HG03378 (cell line): ENCODE measurements around the gene ANKLE1.
A peak's percentile ranks its signal among the peaks of the same experiment; 100 is the strongest.

Experiments used
- ATAC-seq: cut with Tn5 transposase; IDR thresholded peaks from one replicate; pipeline ENCODE4 v1.9.1; 2021; ENCODE audit warnings: mild to moderate bottlenecking, moderate library complexity; ENCODE audit not compliant: unreplicated experiment

Gene ANKLE1

DNA sequence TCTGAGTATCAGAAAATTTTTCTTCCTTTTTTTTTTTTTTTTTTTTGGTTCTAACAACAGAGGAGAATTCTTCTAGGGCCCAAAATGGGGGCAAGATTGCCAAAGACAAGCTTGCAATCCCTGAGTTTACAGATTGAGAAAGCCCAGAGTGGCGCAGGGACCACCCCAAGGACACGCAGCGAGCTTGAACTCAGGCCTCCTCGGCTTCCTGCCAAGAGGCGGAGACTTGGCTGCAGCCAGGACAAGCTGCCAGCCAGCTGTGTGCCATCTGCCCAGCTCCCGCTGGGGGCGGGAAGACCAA lies 23.5 kb downstream of the ANKLE1 start:
- no peak for ATAC-seq

GRCh38 chr19:17305517-17306284 lies 24.0 kb downstream of the ANKLE1 start, which contains the start of gene MRPL34:
Gene MRPL34, plus strand, starts transcription at chr19:17305872. Its CDS starts 21 bp downstream, at chr19:17305893.
- peak; percentile 62 for ATAC-seq

- no peak for ATAC-seq
These were observed 24.6 kb downstream of the ANKLE1 start for GRCh38 chr19:17306285-17306714.

DNA sequence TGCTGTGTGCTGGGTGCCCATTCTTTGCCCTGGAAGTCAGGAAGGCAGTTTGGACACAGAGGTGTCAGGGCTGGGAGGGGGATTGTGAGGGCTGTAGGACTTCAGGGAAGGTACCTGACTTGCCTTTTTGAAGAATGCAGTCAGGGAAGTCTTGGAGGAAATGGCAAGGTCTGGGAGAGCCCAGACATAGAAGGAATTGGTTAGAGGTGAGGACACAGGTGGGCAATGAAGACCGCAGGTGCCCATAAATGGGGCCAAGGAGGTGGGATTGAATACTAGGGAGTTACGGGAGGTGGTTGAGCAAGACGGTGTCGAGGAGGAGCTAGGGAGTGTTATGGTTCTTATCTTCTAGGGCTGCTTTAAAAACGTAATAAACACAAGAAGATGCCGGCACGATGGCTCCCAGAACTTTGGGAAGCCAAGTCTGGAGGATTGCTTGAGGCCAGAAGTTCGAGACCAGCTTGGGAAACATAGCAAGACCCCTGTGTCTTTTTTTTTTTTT lies 26.2 kb downstream of the ANKLE1 start:
- no peak for ATAC-seq

DNA sequence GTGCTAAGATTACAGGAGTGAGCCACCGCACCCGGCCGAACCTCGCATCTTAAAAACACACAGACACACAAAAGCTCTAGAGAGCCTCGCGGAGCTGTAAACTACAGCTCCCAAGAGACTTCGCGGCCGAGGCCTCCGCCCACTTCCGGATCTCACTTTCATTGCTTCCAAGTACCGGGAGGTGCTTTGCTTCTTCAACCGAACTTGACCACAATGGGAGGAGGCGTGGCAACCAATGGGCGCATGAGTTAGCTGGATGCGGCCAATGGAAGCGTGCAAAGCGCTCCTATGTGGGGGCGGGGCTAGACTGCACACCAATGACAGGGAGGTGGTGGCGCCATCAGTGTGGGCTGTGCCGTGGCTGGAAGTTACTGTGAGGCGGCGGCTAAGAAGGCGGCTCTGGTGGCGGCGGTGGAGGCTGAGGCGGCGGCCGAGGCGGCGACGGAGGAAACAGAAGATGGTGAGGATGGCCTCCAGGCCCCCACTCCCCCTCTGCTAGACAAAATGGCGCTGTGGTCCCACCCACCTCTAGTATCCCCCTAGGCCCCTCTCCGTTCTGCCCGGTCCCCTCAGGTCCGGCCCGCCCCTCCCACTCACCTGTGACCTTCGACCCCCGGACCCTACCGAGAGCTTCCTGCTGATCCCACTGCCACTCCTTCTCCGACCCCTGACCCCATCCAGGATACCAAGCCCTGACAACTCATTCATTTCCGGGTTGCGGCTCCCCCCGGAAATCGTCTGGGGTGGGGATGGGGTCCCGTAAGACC lies 27.7 kb downstream of the ANKLE1 start, which contains the start of gene DDA1:
DDA1 (plus strand) TSS at position 366 of the 767 bp plus-strand sequence; CDS start at position 458, 92 bp downstream.
- peak; percentile 58 for ATAC-seq

DNA sequence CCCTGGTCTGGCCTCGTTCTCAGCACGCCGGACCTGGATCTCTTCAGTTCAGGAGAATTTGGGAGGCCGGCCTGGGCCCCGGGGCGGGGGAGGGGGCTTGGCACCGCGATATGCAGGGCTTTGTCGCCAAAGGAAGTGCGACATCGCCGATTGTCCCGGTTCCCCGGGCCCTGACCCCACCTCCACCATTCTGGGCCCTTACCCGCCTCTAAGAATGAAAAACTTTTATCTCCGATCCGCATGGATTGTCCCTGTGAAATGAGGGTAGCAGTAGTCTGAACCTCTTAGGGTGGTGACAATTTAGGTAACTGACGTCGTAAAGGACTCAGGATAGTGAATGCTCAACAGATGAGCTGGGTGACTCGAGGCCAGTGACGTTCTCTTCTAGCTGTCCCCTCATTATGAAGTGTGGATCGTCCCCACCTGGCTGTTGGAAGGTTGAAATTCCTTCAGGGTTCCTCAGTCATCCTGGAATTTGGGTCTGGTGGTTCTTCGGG lies 28.3 kb downstream of the ANKLE1 start:
- ATAC-seq: no peak

- ATAC-seq: no peak
These were observed 29.9 kb downstream of the ANKLE1 start for GRCh38 chr19:17311455-17312188.

GRCh38 chr19:17312189-17313113 lies 30.8 kb downstream of the ANKLE1 start:
- no peak for ATAC-seq

- no peak for ATAC-seq
These were observed 32.4 kb downstream of the ANKLE1 start for GRCh38 chr19:17314007-17314593.

GRCh38 chr19:17318966-17319365 lies 37.3 kb downstream of the ANKLE1 start:
- ATAC-seq: no peak

DNA sequence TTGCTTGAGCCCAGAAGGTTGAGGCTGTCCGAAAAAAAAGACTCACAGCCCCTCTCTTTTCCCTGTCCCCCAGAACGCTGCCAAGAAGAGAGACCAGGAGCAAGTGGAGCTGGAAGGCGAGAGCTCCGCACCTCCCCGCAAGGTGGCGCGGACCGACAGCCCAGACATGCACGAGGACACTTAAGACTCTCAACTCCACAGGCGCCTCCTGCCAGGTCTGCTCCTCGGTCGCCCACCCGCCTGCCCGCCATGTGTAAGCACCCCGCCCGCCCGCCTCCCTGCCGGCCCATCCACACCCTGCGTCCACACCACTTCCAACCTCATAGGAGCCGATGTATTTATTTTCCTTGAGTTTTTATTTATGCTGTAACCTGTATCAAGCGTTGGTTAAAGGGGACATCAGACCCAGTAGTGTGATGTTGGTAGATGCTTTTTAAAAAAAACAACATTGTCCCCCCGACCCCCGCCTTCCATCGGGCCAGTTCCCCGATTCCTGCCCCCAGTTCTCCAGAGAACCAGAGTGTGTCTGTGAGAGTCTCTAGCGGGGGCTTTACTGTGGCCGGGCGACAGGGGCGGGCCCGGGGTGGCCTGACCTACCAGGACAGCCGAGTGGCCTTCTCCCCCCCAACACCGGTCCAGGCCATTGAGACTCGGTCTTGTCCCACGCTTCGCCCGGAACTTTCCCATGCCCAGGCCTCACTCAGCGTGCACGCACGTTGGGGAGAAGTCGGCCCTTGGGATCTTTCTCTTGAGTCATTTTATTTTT lies 38.0 kb downstream of the ANKLE1 start:
- ATAC-seq: no peak

DNA sequence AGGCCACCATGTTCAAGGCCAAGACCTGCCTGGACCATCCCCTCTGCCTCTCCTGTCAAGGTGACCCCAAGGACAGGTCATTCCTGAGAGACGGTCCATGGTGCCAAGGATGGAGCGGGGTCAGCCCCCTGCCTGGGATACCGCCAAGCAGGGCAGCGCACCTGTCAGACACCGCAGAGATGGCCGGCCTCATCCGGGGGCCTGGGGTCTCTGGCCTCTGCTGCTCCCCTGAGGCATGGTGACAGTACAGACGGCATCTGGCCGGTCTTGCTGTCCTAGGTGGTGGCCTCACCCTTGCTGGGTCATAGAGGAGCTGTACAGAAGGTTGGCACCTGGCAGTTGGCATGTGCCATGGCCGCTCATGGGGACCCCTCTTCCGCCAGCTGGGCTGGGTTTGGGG lies 38.7 kb downstream of the ANKLE1 start:
- ATAC-seq: no peak

DNA sequence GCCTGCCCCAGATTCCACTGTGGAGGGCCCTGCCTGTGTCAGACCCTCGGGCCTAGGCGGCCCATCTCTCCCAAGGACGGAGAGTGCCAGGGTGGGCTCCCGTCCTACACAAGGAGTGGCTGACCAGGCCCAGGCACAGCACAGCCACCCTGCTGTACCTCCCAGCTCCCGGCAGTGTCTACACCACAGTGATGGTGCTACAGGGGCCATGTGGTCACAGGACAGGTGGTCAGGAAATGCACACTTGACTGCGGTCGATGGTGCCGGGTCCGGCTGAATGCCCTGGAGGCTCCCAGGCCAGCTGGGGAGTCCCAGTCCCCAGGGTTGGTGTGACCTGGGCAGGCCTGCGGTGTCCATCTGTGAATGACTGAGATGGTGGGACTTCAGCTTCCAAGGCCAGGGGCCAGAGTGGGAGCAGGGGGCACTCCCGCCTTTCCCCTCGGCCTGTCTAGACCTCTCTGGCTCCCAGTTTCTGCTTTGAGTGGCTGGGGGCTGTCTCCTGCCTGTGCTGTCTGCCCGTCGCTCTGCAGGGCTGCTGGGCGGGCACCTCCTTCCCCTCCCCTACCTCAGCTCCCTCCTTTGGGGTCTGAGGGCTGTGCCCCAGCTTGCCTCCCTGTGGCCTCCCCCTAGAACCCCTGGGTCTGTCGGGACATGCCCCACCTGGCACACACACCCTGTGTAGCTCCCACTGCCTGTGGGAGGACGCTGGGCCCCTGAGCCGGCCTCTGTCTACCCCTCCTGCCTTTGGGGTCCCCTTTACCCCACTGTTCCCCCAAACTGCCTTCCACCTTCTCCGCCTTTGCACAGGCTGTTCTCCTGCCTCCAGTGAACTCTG lies 40.2 kb downstream of the ANKLE1 start:
- ATAC-seq: no peak

- no peak for ATAC-seq
These were observed 41.2 kb downstream of the ANKLE1 start for GRCh38 chr19:17322854-17323253.

DNA sequence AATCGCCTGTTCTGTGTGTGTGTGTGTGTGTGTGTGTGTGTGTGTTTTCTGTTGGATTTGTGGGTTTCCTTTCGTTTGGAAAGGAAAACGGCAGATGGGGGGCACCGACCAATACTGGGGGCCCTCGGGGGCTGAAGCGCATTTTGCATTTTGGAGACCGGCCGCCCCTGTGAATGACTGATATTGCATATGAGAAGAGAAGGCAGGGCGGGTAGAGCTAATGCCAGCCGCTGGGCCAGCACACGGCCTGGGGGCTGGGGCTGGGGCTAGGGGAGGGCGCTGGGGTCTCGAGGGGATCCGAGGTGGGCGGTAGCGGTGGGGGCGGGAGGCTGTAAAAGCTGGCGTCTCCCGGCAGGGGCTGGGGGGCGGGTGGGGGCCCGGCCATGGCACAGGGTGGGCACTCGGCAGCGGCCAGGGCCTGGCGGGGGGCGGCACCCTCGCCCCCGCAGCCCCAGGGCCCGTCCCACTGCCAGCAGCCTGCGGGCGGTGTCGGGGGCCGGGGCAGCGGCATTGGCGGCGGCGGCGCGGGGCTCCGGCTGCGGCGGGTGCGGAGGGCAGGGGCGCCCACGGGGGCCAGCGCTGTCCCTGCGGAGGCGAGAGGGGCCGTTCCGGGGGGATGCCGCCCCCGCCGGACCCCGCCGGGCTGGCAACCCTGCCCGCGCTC lies 41.7 kb downstream of the ANKLE1 start:
- no peak for ATAC-seq

DNA sequence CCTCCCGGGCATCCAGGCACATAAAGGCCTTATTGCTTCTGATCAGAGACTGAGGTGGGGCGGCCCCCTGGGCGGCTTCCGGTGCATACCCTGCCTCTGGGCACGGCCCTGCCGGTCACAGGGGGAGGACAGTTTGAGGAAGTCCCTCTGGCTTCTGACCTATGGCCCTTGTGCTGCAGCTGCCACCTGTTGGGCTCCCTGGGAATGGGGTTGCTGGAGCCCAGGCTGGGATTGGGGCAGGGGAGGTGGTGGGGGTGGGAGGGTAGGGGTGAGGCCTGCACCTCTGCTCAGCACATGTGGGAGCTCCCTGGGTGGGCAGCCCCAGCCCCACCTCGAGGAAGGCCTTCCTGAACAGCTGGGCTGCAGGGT lies 42.2 kb downstream of the ANKLE1 start:
- no peak for ATAC-seq

DNA sequence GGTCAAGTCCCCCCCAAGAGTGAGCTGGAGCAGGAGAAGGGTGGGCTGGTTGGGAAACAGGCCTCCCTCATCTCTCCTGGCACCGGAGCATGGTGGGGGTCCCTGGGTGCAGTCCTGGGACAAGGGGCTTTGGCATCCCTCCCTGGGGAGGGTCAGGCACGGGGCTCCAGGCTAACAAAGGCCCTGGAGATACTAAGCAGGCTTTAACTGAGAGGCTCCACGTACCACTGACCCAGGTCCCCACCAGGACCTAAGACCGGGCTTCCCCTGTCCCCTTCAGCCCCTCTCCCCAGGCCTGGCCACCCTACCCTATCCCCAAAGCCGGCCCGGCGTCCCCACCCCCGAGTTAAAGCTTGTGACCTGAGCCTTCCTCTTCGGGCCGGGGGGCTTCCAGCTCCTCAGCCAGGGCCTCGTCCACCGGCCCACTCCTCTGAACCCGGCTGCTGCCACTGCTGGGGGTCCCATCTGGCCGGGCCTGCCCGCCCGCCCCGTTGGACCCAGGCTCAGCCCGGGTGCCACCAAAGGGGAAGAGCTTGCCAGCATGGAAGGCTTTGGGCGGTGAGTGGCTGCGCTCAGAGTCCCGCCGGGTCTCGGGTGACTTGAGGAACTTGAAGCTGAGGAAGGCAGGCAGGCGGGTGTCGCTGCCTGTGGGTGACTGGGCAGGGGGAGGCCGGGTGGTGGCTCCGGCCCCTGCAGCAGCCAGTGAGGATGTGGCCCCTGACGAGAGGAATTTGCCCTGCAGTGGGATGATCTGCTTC lies 42.8 kb downstream of the ANKLE1 start:
- ATAC-seq: no peak
